HG03139 (cell line): Measurements from ENCODE around the gene EYA3.
A peak's percentile ranks its signal among the peaks of the same experiment; 100 is the strongest.

Experiments
- ATAC-seq: cut with Tn5 transposase; IDR thresholded peaks from one replicate; pipeline ENCODE4 v1.9.1; 2021; ENCODE audit not compliant: unreplicated experiment

The EYA3 gene

DNA sequence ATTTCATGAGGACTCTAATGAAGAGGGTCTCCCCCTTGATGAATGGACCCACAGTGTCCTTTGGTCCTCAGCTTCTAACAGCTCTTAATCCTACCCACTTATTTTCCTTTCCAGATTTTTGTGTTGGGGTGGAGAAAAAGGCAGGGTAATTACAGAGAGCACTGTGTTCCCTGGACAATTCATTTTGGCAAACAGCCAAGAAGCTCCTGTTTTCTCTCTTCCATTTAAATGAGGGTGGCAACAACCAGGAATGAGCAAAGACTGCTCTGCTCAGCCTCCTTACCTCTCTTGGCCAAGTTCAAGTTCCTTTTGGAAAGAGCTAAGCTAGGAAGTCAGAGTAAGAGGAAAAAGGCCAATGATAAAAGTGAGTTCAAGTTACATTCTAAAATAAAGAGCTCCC, 116.7 kb downstream of the EYA3 start:
- no peak for ATAC-seq

DNA sequence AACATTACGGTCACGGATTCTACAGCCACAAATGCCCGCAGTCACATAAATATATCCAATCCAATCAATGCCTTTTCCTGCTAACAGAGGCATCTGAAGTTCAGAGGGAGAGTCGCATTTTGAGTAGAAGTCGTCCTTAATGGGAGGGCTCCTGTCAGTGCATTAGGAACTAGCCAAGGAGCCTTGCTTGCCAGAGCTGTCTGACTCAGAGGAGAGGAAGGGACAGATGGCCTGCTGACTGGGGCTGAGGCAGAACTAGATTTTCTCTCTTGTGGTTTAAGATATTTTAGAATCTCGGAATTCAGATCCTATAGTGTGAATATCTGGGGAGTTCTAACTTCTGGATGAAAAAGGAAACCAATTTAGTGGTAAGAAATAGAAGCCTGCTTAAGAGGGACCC, 118.0 kb downstream of the EYA3 start:
- ATAC-seq: no peak

DNA sequence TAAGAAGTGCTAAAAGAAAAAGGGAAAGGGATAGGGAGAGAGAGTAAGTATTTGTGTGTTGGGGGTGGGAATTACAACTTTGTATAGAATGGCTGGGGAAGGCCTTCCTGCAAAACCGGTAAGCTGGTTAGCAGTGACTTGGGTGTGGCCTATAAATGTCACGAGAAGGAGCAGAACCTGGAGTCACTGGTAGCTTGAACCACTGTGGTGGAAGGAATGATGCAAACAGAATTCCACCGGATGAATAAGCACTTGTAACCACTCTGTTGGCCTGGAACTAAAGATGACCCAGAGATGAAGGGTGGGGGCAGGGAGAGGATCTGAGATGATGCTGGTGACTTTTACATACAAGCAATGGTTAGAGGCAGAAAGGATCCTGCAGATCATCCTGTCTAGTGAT, 119.7 kb downstream of the EYA3 start:
- no peak for ATAC-seq

DNA sequence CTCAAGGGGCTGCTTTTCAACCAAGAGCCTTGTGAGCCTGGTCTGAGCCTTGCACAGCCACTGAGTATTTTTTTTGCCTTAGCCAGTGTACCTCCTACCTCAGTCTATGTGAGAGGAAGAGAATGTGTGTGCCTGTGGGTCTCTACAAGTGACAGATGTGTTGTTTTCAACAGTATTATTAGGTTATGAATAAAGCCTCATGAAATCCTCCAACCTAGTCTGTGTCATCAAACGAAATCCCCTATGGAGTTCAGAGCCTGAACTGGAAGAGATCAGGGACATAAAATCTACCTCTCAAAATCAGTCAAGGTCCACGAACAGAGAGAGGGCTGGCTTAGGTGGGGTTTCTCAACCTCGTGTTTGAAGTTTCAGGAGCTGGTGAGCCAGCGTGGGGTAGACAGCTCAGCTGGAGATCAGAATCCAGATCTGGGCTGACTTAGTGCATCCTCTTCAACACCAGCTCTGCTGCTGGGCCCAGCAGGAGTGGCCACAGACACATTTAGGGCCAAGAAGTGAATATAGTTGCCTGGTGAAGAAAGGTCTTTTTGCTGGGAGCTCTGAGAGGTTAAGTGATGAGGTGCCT, 120.4 kb downstream of the EYA3 start:
- no peak for ATAC-seq

DNA sequence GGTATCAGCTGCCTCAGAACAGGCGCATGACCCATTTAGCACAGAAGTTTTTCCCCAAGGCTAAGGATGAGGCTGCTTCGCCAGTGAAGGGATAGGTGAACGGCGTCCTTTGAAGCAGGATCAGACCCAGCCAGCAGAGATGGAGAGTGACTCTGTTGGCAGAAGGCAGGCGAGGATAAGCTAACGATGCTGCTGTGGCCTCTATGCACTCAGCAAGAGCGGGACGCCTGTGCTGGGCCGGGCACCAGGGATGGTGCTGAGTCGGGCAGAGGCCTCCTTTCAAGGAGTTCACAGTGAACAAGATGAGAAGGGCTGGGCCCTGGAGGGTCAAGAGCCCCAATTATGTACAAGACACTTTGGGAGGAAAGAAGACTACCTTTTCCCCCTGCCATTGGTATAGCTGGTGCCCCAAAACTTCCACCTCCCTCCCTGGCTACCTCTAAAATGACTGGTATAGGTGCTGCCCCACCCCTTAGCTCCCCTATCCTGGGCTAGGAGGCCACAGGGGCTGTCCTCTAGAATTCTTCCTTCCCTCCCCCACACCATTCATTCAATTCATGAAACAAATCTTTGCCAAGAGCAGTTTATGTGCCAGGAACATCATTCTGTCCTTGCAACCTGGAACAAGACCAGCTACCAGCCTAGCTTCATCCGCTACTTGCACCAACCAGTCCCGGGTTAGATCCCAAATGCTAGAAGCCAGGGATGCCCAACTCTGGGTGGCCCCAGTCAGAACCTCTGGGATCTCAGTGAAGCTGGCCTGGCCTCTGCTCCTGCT, 121.1 kb downstream of the EYA3 start:
- no peak for ATAC-seq

DNA sequence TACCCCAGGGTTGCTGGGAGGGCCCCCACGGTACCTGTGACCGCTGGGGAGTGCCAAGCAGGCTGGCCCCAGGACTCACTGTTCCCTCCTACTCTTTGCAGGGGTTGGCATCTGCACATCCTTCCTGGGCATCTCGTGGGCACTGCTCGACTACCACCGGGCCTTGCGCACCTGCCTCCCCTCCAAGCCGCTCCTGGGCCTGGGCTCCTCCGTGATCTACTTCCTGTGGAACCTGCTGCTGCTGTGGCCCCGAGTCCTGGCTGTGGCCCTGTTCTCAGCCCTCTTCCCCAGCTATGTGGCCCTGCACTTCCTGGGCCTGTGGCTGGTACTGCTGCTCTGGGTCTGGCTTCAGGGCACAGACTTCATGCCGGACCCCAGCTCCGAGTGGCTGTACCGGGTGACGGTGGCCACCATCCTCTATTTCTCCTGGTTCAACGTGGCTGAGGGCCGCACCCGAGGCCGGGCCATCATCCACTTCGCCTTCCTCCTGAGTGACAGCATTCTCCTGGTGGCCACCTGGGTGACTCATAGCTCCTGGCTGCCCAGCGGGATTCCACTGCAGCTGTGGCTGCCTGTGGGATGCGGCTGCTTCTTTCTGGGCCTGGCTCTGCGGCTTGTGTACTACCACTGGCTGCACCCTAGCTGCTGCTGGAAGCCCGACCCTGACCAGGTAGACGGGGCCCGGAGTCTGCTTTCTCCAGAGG, 121.9 kb downstream of the EYA3 start:
- no peak for ATAC-seq

DNA sequence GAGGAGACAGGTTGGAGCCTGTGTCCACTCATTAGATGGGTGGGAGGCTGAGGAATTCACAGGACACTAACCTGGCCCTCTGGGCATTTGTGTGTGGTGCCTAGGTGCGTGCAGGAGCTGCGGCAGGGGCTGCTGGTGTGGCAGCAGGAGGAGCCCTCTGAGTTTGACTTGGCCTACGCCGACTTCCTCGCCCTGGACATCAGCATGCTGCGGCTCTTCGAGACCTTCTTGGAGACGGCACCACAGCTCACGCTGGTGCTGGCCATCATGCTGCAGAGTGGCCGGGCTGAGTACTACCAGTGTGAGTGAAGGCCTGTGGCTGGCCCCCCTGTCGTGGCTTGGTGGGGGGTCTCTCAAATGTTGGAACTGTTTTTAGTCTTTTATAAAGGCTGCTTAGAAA, 125.0 kb downstream of the EYA3 start:
- ATAC-seq: no peak

DNA sequence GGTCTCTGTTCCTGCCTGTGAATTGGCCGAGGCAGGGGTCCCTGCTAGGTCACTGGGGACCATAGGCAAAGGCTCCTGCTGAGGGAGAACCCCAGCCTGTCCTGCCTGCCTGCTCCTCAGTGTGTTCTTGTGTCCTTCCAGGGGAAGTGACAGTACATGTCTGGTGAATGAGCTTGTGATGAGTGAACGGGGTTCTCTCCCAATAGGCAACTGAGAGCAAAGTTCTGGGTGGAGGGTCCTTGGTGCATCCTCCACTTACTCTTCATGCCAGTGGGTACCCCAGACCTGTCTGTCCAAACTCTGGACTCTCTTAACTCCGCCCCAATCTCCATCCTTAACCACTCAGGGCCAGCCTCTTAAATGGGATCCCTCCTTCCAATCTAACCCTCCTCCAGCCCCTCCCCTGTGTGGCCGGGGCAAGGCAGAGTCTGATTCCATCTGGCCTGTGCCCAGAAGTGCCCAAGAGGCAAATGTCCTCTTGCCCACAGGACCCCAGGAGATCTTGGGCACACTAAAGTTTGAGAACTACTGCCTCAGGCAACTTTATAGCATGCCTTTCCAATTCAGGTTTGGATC, 126.7 kb downstream of the EYA3 start:
- no peak for ATAC-seq

DNA sequence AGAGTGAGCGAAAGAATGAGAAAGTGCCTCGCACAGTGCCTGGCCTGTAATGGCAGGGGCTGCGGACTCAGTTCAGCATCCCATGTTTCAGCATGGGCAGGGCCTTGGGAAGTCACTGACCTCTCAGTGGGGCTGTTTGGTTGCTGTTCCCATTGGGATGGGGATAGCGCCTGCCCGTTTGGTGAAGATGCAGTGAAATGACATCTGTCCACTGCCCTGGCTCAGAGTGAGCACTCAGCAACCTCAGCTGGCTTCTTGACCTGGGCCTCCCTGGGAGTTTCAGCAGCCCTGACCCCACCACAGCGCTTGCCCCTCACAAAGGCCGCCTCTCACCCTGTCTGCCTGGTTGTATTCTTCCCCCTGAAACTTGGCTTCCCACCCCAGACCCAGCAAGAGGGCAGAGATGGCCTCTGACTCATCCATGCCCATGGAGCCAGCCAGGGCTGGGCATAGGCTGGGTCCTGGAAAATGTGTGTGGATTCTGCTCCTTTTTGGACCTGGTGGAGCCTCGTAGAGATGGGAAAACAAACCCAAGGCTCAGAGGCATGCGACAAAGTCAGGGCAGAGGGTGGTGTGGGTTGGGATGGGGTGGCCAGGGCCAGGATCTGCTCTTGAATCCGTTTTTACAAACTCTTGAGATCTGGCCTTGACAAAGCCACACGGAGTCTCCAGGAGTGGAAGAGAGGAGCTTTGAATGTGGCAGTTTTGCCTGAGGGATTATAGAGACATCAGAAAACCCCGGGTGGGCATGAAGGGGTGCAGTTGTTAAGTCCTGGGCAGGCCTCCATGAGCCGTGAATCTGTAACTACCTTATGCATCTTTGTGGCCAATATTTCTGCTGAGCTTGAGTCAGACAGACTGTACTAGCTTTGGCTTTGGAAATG, 127.4 kb downstream of the EYA3 start:
- no peak for ATAC-seq

DNA sequence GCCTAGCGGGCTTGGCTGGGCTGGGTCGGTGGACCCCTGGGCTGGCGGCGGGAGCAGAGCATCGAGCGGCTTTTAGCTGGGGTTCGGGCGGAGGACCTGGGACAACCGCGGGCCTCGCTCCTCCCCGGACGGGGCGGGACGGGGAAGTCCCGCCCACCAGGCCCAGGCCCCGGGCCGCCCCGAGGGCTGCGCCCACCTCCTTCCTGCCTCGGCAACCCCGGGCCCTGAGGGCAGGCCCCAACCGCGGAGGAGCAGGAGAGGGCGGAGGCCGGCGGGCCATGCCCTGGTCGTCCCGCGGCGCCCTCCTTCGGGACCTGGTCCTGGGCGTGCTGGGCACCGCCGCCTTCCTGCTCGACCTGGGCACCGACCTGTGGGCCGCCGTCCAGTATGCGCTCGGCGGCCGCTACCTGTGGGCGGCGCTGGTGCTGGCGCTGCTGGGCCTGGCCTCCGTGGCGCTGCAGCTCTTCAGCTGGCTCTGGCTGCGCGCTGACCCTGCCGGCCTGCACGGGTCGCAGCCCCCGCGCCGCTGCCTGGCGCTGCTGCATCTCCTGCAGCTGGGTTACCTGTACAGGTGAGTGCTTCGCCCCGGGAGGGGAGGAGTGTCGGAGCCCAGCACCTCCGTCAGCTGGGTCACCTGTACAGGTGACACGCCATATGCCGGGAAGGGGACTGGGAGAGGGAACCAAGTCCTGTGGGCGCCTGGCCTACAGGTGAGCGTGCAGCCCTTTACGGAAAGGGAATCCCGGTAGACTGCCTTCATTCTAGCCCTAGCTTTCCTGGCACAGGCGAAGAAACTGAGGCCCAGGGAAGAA, 128.4 kb downstream of the EYA3 start, which contains the start of gene XKR8:
Gene XKR8 (plus strand): TSS at position 182 of the 812 bp plus-strand sequence. CDS start 97 bp downstream, at position 279.
- ATAC-seq: peak; percentile 80

DNA sequence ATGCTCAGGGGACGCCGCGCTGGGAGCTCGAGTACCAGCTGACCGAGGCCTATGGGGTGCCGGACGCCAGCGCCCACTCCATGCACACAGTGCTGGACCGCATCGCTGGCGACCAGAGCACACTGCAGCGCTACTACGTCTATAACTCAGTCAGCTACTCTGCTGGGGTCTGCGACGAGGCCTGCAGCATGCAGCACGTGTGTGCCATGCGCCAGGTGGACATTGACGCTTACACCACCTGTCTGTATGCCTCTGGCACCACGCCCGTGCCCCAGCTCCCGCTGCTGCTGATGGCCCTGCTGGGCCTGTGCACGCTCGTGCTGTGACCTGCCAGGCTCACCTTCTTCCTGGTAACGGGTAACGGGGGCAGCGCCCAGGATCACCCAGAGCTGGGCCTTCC, 129.9 kb downstream of the EYA3 start:
- no peak for ATAC-seq

DNA sequence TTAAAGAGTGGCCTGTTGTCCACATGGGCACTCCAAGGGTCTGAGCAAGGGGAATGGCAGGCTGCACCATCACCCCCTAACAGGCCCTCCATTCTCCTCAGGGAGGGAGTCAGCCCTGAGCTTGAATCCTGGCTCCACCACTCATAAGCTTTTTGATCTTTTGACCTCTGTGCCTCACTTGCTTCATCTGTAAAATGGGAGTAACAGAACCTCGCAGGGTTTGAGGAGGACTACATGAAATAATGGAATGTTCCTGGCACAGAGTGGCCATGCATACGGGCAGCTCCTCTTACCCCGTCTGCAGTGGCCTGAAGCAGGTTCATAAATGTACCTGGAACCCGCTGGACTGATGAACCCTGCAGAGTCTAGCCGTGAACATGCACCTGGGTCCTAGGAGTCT, 130.8 kb downstream of the EYA3 start:
- no peak for ATAC-seq

DNA sequence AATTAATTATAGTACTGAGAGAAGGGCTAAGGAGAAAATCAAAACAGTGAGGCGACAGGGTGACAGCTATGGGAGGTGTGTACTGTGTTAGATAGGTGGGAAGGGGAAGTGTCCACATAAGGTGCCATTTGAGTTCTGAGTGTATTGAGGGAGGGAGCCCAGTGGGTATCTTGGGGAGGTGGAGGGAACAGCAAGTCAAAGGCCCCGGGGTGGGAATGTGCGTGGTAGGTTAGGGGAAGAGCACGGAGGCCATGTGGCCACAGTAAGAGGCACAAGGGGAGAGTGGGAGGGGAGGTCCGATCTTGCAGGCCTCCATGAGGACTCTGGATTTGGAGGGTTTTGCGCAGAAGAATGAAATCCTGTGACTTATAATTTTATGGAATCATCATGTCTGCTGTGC, 131.6 kb downstream of the EYA3 start:
- no peak for ATAC-seq

DNA sequence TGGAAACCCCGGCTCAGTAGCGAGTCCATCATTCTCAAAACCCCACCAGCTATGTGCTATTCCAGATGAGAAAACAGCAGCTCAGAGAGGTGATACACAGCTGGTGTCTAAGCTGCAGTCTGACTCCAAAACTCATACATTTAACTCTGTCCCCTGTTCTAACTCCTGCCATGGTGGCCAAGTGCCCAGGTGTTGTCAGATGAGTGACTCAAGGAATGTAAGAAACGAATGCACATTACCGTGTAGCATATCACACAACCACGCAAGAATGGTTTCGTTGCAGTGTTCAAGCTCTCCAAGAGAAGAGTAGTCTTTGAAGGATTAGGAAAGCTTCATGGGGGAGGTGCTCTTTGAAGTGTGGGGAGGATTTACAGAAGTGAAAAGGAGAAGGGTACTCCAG, 133.3 kb downstream of the EYA3 start:
- no peak for ATAC-seq

DNA sequence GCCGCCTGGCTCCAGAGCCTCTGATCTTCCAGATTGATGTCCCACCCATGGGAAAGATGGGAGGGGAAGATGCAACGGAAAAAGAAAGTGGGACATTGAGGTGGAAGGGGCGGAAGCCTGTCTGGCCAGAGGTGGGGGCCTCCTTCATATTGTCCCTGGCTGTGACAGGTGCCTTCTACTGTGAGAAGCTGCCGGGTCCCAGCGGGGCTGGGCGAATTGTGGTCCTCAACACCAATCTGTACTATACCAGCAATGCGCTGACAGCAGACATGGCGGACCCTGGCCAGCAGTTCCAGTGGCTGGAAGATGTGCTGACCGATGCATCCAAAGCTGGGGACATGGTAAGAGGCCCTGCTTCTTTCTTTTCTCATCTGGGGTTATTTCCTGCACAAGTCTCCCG, 134.2 kb downstream of the EYA3 start:
- no peak for ATAC-seq

DNA sequence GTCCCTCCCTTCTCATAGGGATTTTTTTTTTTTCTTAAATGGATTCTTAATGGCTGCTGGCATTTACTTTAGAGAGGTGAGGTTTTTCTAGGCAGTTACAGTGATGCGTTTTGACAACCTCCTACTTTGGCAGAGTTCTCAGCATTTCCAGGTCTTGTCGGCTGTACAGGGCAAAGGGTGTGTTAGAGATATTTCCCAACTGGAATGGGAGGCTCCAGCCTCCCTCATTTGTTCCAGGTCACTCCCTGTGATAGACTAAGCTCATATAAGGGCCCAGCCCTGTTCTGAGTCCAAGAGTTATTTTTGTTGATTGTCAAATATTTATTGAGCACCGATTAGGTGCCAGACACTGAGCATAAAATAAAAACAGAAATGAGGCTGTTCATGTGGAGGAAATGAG, 136.3 kb downstream of the EYA3 start:
- no peak for ATAC-seq

DNA sequence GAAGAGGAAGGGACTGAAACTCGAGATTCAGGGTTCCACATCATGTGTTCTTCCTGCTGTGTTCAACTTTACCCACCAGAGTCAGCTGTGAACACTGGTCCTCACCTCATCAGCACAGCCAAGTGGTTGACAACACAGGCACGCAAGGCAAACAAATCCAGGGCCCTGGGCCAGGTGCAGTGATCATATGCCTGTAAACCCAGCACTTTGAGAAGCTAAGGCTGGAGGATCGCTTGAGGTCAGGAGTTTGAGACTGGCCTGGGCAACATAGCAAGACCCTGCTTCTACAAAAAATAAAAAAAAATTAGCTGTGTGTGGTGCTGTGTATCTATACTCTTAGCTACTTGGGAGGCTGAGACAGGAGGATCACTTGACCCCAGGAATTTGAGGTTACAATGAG, 137.0 kb downstream of the EYA3 start:
- no peak for ATAC-seq

DNA sequence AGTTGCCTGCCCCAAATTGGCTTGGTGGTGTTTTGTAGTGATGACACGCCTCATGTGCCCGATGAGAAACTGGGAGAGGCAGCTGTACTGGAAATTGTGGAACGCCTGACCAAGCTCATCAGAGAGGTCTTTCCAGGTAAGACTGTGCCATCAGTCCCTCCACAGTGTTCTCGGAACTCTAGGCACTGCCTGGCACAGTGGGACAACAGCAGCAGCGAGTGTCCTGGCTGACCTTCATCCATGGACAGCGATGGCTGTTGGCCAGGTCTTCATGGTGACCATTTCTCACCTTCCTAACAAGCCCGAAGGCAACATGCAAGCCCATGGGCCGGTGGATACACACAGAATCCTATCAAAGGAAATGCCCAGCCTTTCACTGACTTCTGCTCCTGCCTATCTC, 139.4 kb downstream of the EYA3 start:
- ATAC-seq: no peak

DNA sequence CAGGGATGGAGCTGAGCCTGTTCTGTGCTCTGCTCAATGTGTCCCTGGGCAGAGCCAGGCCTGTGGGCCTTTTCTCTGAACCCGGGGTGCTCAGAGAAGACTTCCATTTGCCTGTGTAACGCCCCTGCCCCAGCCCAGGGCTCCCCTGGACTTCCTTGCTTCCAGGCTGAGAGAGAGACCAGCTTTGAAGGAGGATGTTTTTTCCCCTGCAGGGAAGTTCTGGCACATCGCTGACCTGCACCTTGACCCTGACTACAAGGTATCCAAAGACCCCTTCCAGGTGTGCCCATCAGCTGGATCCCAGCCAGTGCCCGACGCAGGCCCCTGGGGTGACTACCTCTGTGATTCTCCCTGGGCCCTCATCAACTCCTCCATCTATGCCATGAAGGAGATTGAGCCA, 143.4 kb downstream of the EYA3 start:
- ATAC-seq: no peak
